HepG2 (cell line): ENCODE data around the gene FXYD5. TPM values are rescaled to one million over a fixed set of nuclear protein-coding genes. Genes with fewer than 3 reads are reported as not detected.

Source experiments
- ARID2 ChIP-seq: sonication (generic); formaldehyde crosslinking; IDR thresholded peaks from 2 replicates; pipeline ENCODE4 v1.8.1; 2022; ENCODE audit warnings: mild to moderate bottlenecking, missing genetic modification reagents, borderline replicate concordance
- CREM ChIP-seq, 2 experiments: sonication (generic) in 1 of 2; formaldehyde crosslinking in 1 of 2; IDR thresholded peaks; 2 replicates each; pipeline versions ENCODE4 v1.4.0 to v1.6.1; 2016 to 2020; ENCODE audit warnings: antibody characterized with exemption in 1 of 2, mild to moderate bottlenecking in 1 of 2, missing genetic modification reagents in 1 of 2
- GTF2F1 ChIP-seq: fragments of 150-350 bp; IDR thresholded peaks from 2 replicates; pipeline ENCODE4 v1.6.1; 2014; ENCODE audit warnings: low read length
- HES4 ChIP-seq: sonication (generic); formaldehyde crosslinking; IDR thresholded peaks from 2 replicates; pipeline ENCODE4 v1.9.0; 2021; ENCODE audit warnings: mild to moderate bottlenecking, missing genetic modification reagents, borderline replicate concordance
- HOXA3 ChIP-seq: sonication (generic); formaldehyde crosslinking; IDR thresholded peaks from 2 replicates; pipeline ENCODE4 v1.5.0; 2020; ENCODE audit warnings: missing genetic modification reagents
- KAT2B ChIP-seq: fragments of 150-350 bp; IDR thresholded peaks from 2 replicates; pipeline ENCODE4 v1.6.1; 2014; ENCODE audit warnings: low read depth, low read length, borderline replicate concordance
- KDM5B ChIP-seq: sonication (generic); formaldehyde crosslinking; IDR thresholded peaks from 2 replicates; pipeline ENCODE4 v1.4.0; 2020; ENCODE audit warnings: missing genetic modification reagents, mild to moderate bottlenecking, borderline replicate concordance
- POLR2AphosphoS5 ChIP-seq: IDR thresholded peaks from 2 replicates; pipeline ENCODE4 v1.6.1; 2012; ENCODE audit warnings: low read depth, low read length
- SPEN ChIP-seq: sonication (generic); formaldehyde crosslinking; IDR thresholded peaks from 2 replicates; pipeline ENCODE4 v1.5.1; 2020; ENCODE audit warnings: low read depth, mild to moderate bottlenecking, missing genetic modification reagents
- ZEB1 ChIP-seq: IDR thresholded peaks from 2 replicates; pipeline ENCODE4 v1.6.1; 2012; ENCODE audit warnings: mild to moderate bottlenecking, low read depth, inconsistent platforms; ENCODE audit not compliant: insufficient replicate concordance
- ZNF572 ChIP-seq: sonication (generic); formaldehyde crosslinking; IDR thresholded peaks from 2 replicates; pipeline ENCODE4 v1.5.1; 2020; ENCODE audit warnings: mild to moderate bottlenecking, missing genetic modification reagents
- ZNF772 ChIP-seq: sonication (generic); formaldehyde crosslinking; IDR thresholded peaks from 2 replicates; pipeline ENCODE4 v1.5.0; 2020; ENCODE audit warnings: mild to moderate bottlenecking, missing genetic modification reagents
- ZNF790 ChIP-seq: sonication (generic); formaldehyde crosslinking; IDR thresholded peaks from 2 replicates; pipeline ENCODE4 v1.8.0; 2022; ENCODE audit warnings: missing genetic modification reagents, mild to moderate bottlenecking, borderline replicate concordance
- polyA plus RNA-seq, 8 experiments: library from polyadenylated mRNA; depleted of rRNA in 3 of 8; stranded (reverse) in 7 of 8; unstranded in 1 of 8; fragments of >200 nt; fragmentation: Illumina TruSeq in 4 of 8; extraction: Trizol in 4 of 8; gene quantifications; 2 replicates each; pipeline versions ENCODE4 v1.2.1 to v1.2.3, GENCODE V29; 2011 to 2016; ENCODE audit warnings: low read depth in 4 of 8, missing spikeins in 1 of 8, mixed read lengths in 1 of 8; ENCODE audit not compliant: insufficient read depth in 1 of 8
- total RNA-seq, 5 experiments: library from RNA; depleted of rRNA; stranded (reverse); fragments of >200 nt; fragmentation: Illumina TruSeq; extraction: Trizol; gene quantifications; 2 replicates each; pipeline ENCODE4 v1.2.3, GENCODE V29; 2016; ENCODE audit warnings: low read depth in 1 of 5
- TF ChIP-seq, protein P1 (sequence below): sonication (generic); formaldehyde crosslinking; IDR thresholded peaks from 2 replicates; pipeline ENCODE4 v1.4.0; 2020; ENCODE audit warnings: mild to moderate bottlenecking, missing genetic modification reagents, borderline replicate concordance
- TF ChIP-seq, protein P2 (sequence below): sonication (generic); formaldehyde crosslinking; IDR thresholded peaks from 2 replicates; pipeline ENCODE4 v1.5.0; 2020; ENCODE audit warnings: missing genetic modification reagents
- TF ChIP-seq, protein P3 (sequence below), 2 experiments: sonication (generic) in 1 of 2; formaldehyde crosslinking in 1 of 2; IDR thresholded peaks; 2 replicates each; pipeline versions ENCODE4 v1.4.0 to v1.6.1; 2018 to 2020; ENCODE audit warnings: missing genetic modification reagents in 2 of 2, borderline replicate concordance in 1 of 2, low read depth in 1 of 2, mild to moderate bottlenecking in 1 of 2, missing biosample characterization in 1 of 2
- TF ChIP-seq, protein P4 (sequence below): sonication (generic); formaldehyde crosslinking; conservative IDR thresholded peaks from 2 replicates; pipeline ENCODE4 v1.4.0; 2020; ENCODE audit warnings: missing genetic modification reagents

FXYD5 gene
- total and polyA plus RNA-seq, 2 of the 13 experiments (the other 11 are each of a cell fraction or from before 2014, with no cell fraction given): 0.65 TPM; not detected in 1

DNA sequence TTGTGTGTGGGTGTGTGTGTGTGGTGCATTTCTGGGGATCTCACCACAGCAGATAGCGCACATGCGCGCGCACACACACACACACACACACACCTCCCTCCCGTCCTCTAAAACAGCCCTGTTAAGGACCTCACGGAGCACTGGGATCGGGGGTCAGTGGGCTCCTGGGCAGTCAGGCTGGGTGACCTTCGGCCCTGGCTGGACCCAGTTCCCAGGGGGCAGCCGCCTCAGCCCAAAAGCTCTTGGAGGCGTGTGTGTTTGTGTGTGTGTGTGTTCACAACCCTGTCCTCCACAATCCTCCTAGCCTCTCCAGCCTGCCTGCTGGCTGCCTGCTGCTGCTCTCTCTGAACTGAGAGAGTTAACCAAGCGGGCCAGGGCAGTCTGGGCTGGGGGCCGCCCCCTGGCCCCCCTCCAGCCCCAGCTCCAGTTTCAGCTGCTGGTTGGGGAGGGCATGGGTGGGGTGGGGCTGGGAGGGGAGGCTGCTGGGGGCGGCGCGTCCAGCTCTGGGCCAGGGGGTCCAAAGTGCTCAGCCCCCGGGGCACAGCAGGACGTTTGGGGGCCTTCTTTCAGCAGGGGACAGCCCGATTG, 16.1 kb upstream of the FXYD5 start, which contains the start of gene FXYD1 (continued):
- TF ChIP-seq, protein P1, sequence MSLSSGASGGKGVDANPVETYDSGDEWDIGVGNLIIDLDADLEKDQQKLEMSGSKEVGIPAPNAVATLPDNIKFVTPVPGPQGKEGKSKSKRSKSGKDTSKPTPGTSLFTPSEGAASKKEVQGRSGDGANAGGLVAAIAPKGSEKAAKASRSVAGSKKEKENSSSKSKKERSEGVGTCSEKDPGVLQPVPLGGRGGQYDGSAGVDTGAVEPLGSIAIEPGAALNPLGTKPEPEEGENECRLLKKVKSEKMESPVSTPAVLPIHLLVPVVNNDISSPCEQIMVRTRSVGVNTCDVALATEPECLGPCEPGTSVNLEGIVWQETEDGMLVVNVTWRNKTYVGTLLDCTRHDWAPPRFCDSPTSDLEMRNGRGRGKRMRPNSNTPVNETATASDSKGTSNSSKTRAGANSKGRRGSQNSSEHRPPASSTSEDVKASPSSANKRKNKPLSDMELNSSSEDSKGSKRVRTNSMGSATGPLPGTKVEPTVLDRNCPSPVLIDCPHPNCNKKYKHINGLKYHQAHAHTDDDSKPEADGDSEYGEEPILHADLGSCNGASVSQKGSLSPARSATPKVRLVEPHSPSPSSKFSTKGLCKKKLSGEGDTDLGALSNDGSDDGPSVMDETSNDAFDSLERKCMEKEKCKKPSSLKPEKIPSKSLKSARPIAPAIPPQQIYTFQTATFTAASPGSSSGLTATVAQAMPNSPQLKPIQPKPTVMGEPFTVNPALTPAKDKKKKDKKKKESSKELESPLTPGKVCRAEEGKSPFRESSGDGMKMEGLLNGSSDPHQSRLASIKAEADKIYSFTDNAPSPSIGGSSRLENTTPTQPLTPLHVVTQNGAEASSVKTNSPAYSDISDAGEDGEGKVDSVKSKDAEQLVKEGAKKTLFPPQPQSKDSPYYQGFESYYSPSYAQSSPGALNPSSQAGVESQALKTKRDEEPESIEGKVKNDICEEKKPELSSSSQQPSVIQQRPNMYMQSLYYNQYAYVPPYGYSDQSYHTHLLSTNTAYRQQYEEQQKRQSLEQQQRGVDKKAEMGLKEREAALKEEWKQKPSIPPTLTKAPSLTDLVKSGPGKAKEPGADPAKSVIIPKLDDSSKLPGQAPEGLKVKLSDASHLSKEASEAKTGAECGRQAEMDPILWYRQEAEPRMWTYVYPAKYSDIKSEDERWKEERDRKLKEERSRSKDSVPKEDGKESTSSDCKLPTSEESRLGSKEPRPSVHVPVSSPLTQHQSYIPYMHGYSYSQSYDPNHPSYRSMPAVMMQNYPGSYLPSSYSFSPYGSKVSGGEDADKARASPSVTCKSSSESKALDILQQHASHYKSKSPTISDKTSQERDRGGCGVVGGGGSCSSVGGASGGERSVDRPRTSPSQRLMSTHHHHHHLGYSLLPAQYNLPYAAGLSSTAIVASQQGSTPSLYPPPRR (CRISPR knock-in tag): peak; percentile 42; the same call in 1 of the 2 replicates
- TF ChIP-seq CREM (IDR thresholded peaks at IDR 0.05): no peak
- no peak for TF ChIP-seq CREM (CRISPR knock-in tag; IDR thresholded peaks at IDR 0.05)
- TF ChIP-seq HES4 (CRISPR knock-in tag): no peak
- no peak for TF ChIP-seq ZNF772 (CRISPR knock-in tag)
- peak; percentile 5; the same call in 1 of the 2 replicates for TF ChIP-seq KDM5B (CRISPR knock-in tag)
- peak; percentile 31 for TF ChIP-seq ZEB1
- no peak for TF ChIP-seq ZNF790 (CRISPR knock-in tag)
- TF ChIP-seq GTF2F1: no peak
- TF ChIP-seq SPEN: no peak
- TF ChIP-seq, protein P2, sequence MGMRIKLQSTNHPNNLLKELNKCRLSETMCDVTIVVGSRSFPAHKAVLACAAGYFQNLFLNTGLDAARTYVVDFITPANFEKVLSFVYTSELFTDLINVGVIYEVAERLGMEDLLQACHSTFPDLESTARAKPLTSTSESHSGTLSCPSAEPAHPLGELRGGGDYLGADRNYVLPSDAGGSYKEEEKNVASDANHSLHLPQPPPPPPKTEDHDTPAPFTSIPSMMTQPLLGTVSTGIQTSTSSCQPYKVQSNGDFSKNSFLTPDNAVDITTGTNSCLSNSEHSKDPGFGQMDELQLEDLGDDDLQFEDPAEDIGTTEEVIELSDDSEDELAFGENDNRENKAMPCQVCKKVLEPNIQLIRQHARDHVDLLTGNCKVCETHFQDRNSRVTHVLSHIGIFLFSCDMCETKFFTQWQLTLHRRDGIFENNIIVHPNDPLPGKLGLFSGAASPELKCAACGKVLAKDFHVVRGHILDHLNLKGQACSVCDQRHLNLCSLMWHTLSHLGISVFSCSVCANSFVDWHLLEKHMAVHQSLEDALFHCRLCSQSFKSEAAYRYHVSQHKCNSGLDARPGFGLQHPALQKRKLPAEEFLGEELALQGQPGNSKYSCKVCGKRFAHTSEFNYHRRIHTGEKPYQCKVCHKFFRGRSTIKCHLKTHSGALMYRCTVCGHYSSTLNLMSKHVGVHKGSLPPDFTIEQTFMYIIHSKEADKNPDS (CRISPR knock-in tag): 0 out of 2 replicates have a peak, but pooled peaks have one; percentile 47
- TF ChIP-seq POLR2AphosphoS5: peak; percentile 50; the same call in 1 of the 2 replicates
- TF ChIP-seq ARID2 (CRISPR knock-in tag): no peak
- no peak for TF ChIP-seq KAT2B
- TF ChIP-seq HOXA3 (CRISPR knock-in tag): peak; percentile 23; the same call in 1 of the 2 replicates
- TF ChIP-seq, protein P3, sequence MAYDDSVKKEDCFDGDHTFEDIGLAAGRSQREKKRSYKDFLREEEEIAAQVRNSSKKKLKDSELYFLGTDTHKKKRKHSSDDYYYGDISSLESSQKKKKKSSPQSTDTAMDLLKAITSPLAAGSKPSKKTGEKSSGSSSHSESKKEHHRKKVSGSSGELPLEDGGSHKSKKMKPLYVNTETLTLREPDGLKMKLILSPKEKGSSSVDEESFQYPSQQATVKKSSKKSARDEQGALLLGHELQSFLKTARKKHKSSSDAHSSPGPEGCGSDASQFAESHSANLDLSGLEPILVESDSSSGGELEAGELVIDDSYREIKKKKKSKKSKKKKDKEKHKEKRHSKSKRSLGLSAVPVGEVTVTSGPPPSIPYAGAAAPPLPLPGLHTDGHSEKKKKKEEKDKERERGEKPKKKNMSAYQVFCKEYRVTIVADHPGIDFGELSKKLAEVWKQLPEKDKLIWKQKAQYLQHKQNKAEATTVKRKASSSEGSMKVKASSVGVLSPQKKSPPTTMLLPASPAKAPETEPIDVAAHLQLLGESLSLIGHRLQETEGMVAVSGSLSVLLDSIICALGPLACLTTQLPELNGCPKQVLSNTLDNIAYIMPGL (CRISPR knock-in tag; IDR thresholded peaks at IDR 0.05; ENCODE audit: borderline replicate concordance in 1 of 2, low read depth in 1 of 2): no peak
- TF ChIP-seq, protein P4, sequence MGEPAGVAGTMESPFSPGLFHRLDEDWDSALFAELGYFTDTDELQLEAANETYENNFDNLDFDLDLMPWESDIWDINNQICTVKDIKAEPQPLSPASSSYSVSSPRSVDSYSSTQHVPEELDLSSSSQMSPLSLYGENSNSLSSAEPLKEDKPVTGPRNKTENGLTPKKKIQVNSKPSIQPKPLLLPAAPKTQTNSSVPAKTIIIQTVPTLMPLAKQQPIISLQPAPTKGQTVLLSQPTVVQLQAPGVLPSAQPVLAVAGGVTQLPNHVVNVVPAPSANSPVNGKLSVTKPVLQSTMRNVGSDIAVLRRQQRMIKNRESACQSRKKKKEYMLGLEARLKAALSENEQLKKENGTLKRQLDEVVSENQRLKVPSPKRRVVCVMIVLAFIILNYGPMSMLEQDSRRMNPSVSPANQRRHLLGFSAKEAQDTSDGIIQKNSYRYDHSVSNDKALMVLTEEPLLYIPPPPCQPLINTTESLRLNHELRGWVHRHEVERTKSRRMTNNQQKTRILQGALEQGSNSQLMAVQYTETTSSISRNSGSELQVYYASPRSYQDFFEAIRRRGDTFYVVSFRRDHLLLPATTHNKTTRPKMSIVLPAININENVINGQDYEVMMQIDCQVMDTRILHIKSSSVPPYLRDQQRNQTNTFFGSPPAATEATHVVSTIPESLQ: no peak
- 0 out of 2 replicates have a peak, but pooled peaks have one; percentile 14 for TF ChIP-seq ZNF572 (CRISPR knock-in tag)
